ENCODE data around the gene GALNT15.

GALNT15 gene, protein sequence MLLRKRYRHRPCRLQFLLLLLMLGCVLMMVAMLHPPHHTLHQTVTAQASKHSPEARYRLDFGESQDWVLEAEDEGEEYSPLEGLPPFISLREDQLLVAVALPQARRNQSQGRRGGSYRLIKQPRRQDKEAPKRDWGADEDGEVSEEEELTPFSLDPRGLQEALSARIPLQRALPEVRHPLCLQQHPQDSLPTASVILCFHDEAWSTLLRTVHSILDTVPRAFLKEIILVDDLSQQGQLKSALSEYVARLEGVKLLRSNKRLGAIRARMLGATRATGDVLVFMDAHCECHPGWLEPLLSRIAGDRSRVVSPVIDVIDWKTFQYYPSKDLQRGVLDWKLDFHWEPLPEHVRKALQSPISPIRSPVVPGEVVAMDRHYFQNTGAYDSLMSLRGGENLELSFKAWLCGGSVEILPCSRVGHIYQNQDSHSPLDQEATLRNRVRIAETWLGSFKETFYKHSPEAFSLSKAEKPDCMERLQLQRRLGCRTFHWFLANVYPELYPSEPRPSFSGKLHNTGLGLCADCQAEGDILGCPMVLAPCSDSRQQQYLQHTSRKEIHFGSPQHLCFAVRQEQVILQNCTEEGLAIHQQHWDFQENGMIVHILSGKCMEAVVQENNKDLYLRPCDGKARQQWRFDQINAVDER

GRCh38 chr3:16174389-16174788 is at the start of gene GALNT15:
GALNT15 (plus strand) TSS chr3:16174680; CDS start chr3:16175152, 472 bp downstream.
- peak; percentile 78 to 84 for DNase-seq (ENCODE audit: low read depth in 2 of 2)

- no peak for DNase-seq (ENCODE audit: low read depth in 2 of 2)
Observed at GRCh38 chr3:16126634-16127033, 47.8 kb upstream of the GALNT15 start.

DNA sequence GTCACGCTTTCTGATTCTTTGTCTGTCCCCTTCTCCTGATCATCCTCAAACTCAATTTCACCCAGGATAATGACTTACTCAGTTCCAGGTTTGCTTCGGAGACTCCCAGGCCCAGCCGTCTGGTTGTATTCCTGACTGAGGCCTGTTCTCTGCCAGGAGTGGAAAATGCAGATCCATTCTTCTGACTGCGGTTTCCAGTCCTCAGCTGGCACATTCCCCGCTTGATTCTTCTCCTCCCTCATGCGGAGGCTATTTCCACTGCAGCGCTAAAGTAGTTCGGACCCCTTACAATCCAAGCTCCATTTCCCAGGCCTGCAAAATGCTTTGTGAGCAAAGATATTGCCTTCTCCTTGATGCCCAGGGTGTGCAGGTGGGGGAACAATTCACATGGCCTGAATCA is 47.2 kb upstream of the GALNT15 start:
- DNase-seq (ENCODE audit: low read depth in 2 of 2) = peak in 1 of 2 experiments; percentile 37

- DNase-seq (ENCODE audit: low read depth in 2 of 2) = peak; percentile 64
Observed at GRCh38 chr3:16130066-16130465, 44.4 kb upstream of the GALNT15 start.

DNA sequence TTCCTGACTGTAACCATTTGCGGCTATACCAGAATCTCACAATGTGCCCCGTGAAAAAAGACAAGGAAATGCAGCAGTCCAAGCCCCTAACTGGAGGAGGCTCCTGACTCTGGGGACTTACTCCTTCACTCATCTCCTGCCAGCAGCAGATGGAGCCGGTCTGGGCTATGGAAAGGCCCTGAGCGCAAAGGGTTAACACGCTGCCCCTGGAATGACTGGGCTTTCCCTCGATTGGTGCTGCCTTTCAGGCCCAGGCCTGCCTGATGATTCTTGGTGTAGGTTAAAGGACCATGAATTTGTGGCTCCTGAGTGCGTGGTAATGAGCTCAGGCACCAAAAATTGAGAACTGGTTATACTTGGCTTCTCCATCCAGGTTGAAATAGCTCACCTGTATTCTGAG is 42.3 kb upstream of the GALNT15 start:
- no peak for DNase-seq (ENCODE audit: low read depth in 2 of 2)

DNA sequence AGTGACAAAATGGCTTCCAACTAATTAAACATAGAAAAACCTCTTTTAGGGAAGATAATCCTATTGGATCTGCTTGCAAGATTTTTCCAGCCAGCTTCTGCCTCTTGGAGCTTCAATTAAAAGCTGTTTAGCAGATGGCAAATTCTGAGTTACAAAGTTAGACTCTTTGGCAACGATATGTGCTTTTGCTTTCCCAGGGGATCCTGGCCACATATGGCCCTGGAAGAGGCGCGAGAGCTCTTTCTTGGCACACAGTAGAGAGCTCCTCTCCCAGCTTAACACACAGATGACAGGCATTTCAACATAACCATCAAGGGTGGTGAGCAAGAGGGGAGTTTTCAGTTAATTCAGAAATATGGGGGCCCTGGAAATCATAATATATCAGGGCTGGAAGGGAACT is 41.6 kb upstream of the GALNT15 start:
- DNase-seq (ENCODE audit: low read depth in 2 of 2) = peak; percentile 87

DNA sequence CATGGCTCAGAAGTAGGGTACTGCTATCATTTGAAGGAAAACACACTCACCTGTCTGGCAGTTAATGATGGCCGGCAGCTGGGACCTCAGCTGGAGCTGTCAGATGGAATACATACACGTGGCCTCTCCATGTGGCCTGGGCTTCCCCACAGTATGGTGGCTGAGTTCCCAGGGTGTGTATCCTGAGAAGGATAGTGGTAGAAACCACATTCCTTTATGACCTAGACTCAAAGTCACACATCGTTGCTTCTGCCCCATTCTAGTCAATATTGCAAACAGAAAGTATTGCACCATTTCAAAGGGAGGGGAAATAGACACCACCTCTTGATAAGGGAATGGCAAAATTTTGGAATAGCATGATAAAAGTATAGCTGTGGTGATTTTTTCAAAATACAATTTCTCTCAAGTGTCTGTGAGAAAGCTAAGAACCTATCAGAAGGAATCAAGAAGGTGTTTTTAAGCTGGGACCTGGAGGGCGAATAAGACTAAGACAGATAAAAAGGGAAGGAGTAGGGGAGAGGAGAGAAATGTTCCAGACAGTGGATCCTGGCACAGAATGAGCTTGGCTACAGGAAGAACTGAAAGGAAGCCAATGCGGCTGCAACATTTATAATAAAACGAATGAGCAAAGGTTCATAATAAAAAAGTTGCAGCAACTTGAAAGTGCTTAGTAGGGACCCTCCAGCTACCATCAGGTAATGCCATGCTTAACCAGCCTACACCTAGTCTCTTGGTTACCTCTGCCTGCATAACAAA is 40.1 kb upstream of the GALNT15 start:
- DNase-seq (ENCODE audit: low read depth in 2 of 2) = no peak

DNA sequence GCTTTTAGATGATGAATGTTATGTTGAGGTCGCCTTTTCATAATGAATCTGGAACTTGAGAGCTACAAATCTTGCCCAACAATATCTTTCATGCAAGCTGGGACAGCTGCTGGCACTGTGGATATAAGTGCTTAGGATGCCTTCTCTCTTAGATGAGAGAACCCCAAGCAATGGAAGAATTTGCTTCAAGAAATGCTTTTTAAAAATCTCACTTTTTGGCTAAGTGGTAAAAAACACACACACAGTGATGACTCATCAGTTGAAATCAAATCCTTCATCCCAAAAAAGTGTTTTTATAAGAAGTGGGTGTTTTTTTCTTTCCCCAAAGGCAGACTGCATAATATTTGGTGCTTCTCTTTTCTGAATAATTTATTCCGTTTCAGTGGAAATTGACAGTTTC is 38.4 kb upstream of the GALNT15 start:
- peak; percentile 59 to 67 for DNase-seq (ENCODE audit: low read depth in 2 of 2)

GRCh38 chr3:16137044-16137443 is 37.4 kb upstream of the GALNT15 start:
- DNase-seq (ENCODE audit: low read depth in 2 of 2) = no peak

GRCh38 chr3:16137977-16138376 is 36.5 kb upstream of the GALNT15 start:
- DNase-seq (ENCODE audit: low read depth in 2 of 2) = no peak

- DNase-seq (ENCODE audit: low read depth in 2 of 2) = no peak
Observed at GRCh38 chr3:16140116-16140893, 34.2 kb upstream of the GALNT15 start.

DNA sequence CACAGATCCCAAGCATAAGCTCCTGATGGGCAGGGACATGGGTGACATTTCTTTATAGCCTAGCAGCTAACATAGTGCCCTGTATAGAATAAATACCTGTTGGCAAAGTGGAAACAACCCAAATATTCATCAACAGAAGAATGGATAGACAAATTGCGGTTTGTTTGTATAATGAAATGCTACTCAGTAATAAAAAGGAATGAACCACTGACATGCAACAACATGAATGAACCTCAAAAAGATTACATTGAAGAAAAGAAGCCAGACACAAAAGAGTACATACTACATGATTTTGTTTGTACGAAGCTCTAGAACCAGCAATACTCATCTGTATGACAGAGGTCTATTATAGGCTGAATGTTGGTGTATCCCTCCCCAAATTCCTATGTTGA is 33.6 kb upstream of the GALNT15 start:
- no peak for DNase-seq (ENCODE audit: low read depth in 2 of 2)

DNA sequence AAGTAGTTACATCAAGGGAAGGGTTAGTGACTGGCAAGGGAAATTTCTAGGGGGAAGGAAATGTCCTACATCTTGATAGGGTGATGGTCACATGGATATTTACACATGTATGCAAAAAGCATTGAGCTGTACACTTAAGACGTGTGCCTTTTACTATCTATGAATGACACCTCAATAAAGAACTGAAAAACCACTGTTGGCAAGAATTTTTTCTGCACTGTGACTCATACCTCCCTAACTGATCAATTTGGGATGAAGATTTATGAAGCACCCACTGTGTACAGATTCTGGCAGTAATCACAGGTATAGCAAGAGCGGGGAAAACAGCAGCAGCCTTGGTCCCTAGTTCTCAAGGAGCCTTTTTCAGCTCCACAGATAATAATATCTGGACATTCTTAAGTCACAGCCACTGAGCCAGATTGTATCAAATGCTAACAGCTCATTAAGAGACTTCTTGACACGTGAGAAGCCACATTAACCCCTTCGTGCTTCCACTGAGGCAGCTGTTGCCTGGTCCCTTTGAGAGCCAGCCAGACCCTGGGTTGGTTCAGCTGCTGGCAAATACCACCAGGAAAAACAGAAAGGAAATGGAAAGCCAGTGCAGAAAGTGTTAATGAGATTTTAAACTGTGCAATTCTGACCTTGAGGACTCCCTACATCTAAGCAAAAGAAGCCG is 32.0 kb upstream of the GALNT15 start:
- DNase-seq (ENCODE audit: low read depth in 2 of 2) = no peak

GRCh38 chr3:16143861-16144447 is 30.5 kb upstream of the GALNT15 start:
- DNase-seq (ENCODE audit: low read depth in 2 of 2) = no peak

- no peak for DNase-seq (ENCODE audit: low read depth in 2 of 2)
Observed at GRCh38 chr3:16145176-16145575, 29.3 kb upstream of the GALNT15 start.

DNA sequence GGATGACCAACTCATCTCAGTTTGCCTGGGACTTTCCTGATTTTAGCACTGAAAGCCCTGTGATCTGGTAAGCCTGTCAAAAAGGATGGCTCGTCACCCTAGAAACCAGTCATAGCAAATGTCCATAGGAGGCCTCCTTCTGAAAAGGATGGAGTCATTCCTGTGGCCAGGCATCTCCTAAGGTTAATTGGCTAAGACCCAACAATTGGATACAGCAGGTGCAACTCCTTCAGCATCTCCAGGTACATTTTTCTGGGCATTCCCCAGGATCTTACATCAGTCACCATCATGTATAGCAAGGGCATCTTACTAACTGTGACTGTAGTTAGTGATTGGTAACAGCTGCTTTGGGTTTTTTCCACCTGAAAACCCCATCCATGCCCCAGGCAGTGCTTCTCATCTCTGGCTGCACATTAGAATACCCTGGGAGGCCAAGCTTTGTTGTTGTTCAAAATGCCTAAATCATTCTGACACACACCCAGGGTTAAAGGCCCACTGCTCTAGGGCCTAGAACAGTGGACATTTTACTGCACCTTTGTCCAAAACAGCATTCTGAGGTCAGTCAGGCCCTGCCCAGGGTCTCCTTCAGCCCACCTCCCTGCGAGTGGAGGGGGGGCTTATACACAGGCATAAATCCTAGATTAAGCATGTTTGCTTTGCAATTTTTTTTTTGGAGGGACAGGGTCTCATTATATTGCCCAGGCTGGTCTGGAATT is 28.3 kb upstream of the GALNT15 start:
- no peak for DNase-seq (ENCODE audit: low read depth in 2 of 2)

GRCh38 chr3:16147220-16147994 is 27.1 kb upstream of the GALNT15 start:
- DNase-seq (ENCODE audit: low read depth in 2 of 2) = no peak

GRCh38 chr3:16148213-16148612 is 26.3 kb upstream of the GALNT15 start:
- DNase-seq (ENCODE audit: low read depth in 2 of 2) = no peak

DNA sequence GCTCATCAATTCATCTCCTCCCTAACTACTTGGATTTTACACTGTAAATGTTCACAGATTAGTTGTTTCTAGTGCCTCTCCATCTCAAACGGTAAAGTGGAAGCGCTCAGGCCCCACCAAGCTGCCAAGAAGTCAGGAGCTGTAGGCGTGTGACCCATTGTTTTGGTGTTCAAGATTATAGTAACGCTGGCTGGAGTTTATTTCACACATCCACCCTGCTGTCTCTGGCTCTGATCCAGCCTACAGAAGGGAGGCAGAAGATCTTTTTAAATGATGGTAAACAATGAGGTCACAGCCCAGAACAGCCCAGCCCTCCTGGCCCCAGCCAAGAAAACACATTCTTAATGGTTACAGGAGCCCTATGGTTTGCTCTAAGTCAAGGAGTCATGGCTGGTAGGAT is 25.7 kb upstream of the GALNT15 start:
- peak; percentile 66 to 69 for DNase-seq (ENCODE audit: low read depth in 2 of 2)

Data from fibroblast of skin of left biceps (primary cell).